Measurements from ENCODE around the gene N4BP2.

The N4BP2 gene

DNA sequence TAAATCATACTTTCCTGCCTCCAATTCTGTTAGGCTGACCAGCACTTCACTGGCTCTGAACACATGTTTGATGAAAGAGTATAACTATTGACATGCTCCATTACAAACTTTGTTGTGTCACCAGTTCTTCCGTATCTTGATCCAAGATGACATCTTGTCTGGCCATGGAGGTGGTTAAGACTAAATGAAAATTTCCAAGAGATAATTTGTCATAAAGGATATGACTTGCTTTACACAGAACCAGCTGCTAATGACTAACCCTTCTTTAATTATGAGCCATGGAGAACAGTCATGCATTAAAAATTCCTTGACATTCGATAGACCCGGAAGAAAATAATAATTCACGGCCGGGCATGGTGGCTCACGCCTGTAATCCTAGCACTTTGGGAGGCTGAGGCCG lies 17.7 kb upstream of the N4BP2 start:
- POLR2A ChIA-PET = no interaction called here
- no peak overlapping the region for H3K4me3 ChIP-seq (ENCODE audit: low read depth, low read length)
- CTCF ChIA-PET = interaction anchor here (1.2 kb wide), 2 partner anchors 17 to 61 kb away, joined by 4 to 5 read pairs; partner anchors contain the start of gene N4BP2
- TF ChIP-seq, protein P1, sequence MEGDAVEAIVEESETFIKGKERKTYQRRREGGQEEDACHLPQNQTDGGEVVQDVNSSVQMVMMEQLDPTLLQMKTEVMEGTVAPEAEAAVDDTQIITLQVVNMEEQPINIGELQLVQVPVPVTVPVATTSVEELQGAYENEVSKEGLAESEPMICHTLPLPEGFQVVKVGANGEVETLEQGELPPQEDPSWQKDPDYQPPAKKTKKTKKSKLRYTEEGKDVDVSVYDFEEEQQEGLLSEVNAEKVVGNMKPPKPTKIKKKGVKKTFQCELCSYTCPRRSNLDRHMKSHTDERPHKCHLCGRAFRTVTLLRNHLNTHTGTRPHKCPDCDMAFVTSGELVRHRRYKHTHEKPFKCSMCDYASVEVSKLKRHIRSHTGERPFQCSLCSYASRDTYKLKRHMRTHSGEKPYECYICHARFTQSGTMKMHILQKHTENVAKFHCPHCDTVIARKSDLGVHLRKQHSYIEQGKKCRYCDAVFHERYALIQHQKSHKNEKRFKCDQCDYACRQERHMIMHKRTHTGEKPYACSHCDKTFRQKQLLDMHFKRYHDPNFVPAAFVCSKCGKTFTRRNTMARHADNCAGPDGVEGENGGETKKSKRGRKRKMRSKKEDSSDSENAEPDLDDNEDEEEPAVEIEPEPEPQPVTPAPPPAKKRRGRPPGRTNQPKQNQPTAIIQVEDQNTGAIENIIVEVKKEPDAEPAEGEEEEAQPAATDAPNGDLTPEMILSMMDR (IDR thresholded peaks at IDR 0.05; ENCODE audit: insufficient read depth, low read length, missing control alignments) = no peak
- DNase-seq (ENCODE audit: low read depth, low spot score) = no peak

GRCh38 chr4:40040908-40041307 lies 15.7 kb upstream of the N4BP2 start:
- POLR2A ChIA-PET = no interaction called here
- CTCF ChIA-PET = interaction anchor here (0.6 to 1.2 kb wide), 2 partner anchors 23 to 276 kb away, joined by 3 read pairs; no protein-coding TSS in a partner anchor
- DNase-seq (ENCODE audit: low read depth, low spot score) = no peak
- TF ChIP-seq, protein P1 (IDR thresholded peaks at IDR 0.05; ENCODE audit: insufficient read depth, low read length, missing control alignments) = no peak
- no peak overlapping the region for H3K4me3 ChIP-seq (ENCODE audit: low read depth, low read length)

GRCh38 chr4:40043786-40044185 lies 12.9 kb upstream of the N4BP2 start:
- TF ChIP-seq, protein P1 (IDR thresholded peaks at IDR 0.05; ENCODE audit: insufficient read depth, low read length, missing control alignments) = no peak
- CTCF ChIA-PET = interaction anchor here (1.3 to 1.6 kb wide), 2 partner anchors 65 to 281 kb away, joined by 3 read pairs; no protein-coding TSS in a partner anchor
- POLR2A ChIA-PET = no interaction called here
- H3K4me3 ChIP-seq (ENCODE audit: low read depth, low read length) = no peak overlapping the region
- DNase-seq (ENCODE audit: low read depth, low spot score) = no peak

- H3K4me3 ChIP-seq (ENCODE audit: low read depth, low read length) = no peak overlapping the region
- POLR2A ChIA-PET = no interaction called here
- DNase-seq (ENCODE audit: low read depth, low spot score) = peak; percentile 40
- CTCF ChIA-PET = interaction anchor here (0.6 to 2.2 kb wide), 4 partner anchors 10 to 649 kb away, joined by 3 to 11 read pairs (median 6); partner anchors contain the start of gene N4BP2
- TF ChIP-seq, protein P1 (IDR thresholded peaks at IDR 0.05; ENCODE audit: insufficient read depth, low read length, missing control alignments) = no peak
These were observed 10.2 kb upstream of the N4BP2 start for GRCh38 chr4:40046311-40046980.

DNA sequence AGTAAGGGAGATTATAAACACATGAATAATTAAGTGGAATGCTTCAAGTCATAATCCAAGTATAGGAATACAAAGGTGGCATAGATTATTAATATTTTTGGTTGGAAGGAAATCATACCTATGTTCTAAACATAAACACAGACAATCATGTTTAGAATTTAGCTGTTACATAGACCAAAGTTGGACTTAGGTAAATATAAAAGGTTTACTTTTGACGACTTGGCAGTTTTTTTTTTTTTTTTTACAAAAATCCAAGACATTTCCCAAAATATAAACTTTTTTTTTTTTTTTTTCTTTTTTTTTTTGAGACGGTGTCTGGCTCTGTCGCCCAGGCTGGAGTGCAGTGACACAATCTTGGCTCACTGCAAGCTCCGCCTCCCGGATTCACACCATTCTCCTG lies 3.5 kb upstream of the N4BP2 start:
- no peak overlapping the region for H3K4me3 ChIP-seq (ENCODE audit: low read depth, low read length)
- TF ChIP-seq, protein P1 (IDR thresholded peaks at IDR 0.05; ENCODE audit: insufficient read depth, low read length, missing control alignments) = no peak
- DNase-seq (ENCODE audit: low read depth, low spot score) = no peak
- ChIA-PET POLR2A (no interaction called here), CTCF (no interaction called here)

DNA sequence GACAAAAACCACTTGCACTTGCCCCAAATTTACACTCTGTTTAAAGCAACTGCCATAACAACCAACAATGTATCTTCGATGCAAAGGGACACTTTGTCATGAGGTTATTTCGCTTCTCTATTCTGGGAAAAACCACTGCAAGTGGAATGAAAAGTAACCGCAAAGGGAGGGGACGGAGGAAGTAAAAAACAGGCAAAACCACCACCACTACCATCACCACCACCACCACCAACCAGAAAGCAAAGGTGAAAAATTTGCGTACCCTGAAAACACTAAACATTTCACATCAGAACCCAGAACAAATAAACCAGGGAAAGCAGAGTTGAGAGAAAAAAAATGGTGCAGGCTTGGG lies 1.2 kb upstream of the N4BP2 start:
- POLR2A ChIA-PET = interaction anchor here (0.6 to 1.7 kb wide), 3 partner anchors 29 to 261 kb away, joined by 3 to 5 read pairs (median 3); no protein-coding TSS in a partner anchor
- CTCF ChIA-PET = interaction anchor here (0.8 to 3.8 kb wide), 10 partner anchors 8 to 271 kb away, joined by 3 to 25 read pairs (median 8); no protein-coding TSS in a partner anchor
- no peak for DNase-seq (ENCODE audit: low read depth, low spot score)
- peak overlapping the region; percentile 80 for H3K4me3 ChIP-seq (ENCODE audit: low read depth, low read length)
- TF ChIP-seq, protein P1 (IDR thresholded peaks at IDR 0.05; ENCODE audit: insufficient read depth, low read length, missing control alignments) = no peak
